Body of pancreas (tissue), 4 donors: ENCODE measurements around the gene DGCR8. TPM values are rescaled to one million over a fixed set of nuclear protein-coding genes. Genes with fewer than 3 reads are reported as not detected.
A peak's percentile ranks its signal among the peaks of the same experiment; 100 is the strongest.

Experiments used
- ATAC-seq: fragments of 150-250 bp; one replicate; pipeline ENCODE4 v1.9.1; 2016
- DNase-seq, 4 donors: peaks; one replicate each; pipeline ENCODE4 v3.0.0-alpha.2; 2019
- H3K27ac ChIP-seq, 4 donors: fragments of 200-600 bp; sonication (generic); 1 replicate in 3 of 4; 2 replicates in 1 of 4; pipeline versions ENCODE4 v1.5.1 to v1.6.1; 2016 to 2019; ENCODE audit warnings: mild to moderate bottlenecking in 1 of 4, mixed read lengths in 1 of 4, moderate library complexity in 1 of 4
- H3K27me3 ChIP-seq, 2 donors: fragments of 200-600 bp; sonication (generic); one replicate each; pipeline ENCODE4 v1.6.0; 2016; ENCODE audit warnings: mild to moderate bottlenecking in 1 of 2
- H3K36me3 ChIP-seq, 2 donors: fragments of 200-600 bp; sonication (generic); replicated peaks in 1 of 2; 2 replicates each; pipeline ENCODE4 v1.5.1; 2016; ENCODE audit warnings: low read depth in 2 of 2; ENCODE audit not compliant: insufficient read depth in 1 of 2
- H3K4me1 ChIP-seq: fragments of 200-600 bp; sonication (generic); one replicate; pipeline ENCODE4 v1.6.0; 2016
- H3K4me3 ChIP-seq, 2 donors: fragments of 200-600 bp; sonication (generic); 1 replicate in 1 of 2; 2 replicates in 1 of 2; pipeline ENCODE4 v1.5.1; 2016 to 2019
- H3K9me3 ChIP-seq, 3 donors: fragments of 200-600 bp; sonication (generic); 1 replicate in 2 of 3; 2 replicates in 1 of 3; pipeline ENCODE4 v1.5.1; 2016
- CTCF ChIP-seq, 7 experiments: fragments of 450-650 bp in 4 of 7; fragments of 200-600 bp in 3 of 7; sonication (generic) in 3 of 7; IDR thresholded peaks; one replicate each; pipeline ENCODE4 v1.5.1; 2016 to 2019; ENCODE audit warnings: antibody characterized with exemption in 7 of 7
- POLR2A ChIP-seq, 3 donors: fragments of 450-650 bp; IDR thresholded peaks; one replicate each; pipeline ENCODE4 v1.6.1; 2016; ENCODE audit warnings: antibody characterized with exemption in 3 of 3, mild to moderate bottlenecking in 2 of 3
- WGBS, 2 donors: methylation state at CpG; one replicate each; pipeline ENCODE4 v1.1.5; 2017; 5-methylcytosine and 5-hydroxymethylcytosine counted together
- intact Hi-C: fragments of 100-400 bp; cut with DNase I; formaldehyde crosslinking; loops from one replicate; pipeline ENCODE4 v1.15.1; 2023
- total RNA-seq, 2 donors: library from RNA; depleted of rRNA; stranded (reverse); fragments of >200 nt; gene quantifications; one replicate each; pipeline ENCODE4 v1.1.0, GENCODE V29; 2016

Gene DGCR8
- total RNA-seq, 2 donors from 2014 or later = 25.7 to 53.4 TPM

- Histone ChIP-seq H3K4me3 (no peak overlapping the region), H3K9me3 (no peaks in the 10 kb centered on the region), H3K27ac (no peak overlapping the region), H3K36me3 (no peaks in the 10 kb centered on the region), H3K27me3 (no peaks in the 10 kb centered on the region), H3K4me1 (peaks cover 7% of the 10 kb centered on the region)
- no peak for TF ChIP-seq POLR2A (IDR thresholded peaks at IDR 0.05)
- no peak for TF ChIP-seq CTCF (IDR thresholded peaks at IDR 0.05)
- DNase-seq (no peak), ATAC-seq (no peak)
- 45 to 80% methylated on average over 2 to 14 of the region's 14 CpGs for WGBS, 2 donors
- intact Hi-C loops = no loop called here
These were observed 74.7 kb downstream of the DGCR8 start for GRCh38 chr22:20154602-20155187.

GRCh38 chr22:20155330-20156041, 75.4 kb downstream of the DGCR8 start:
- TF ChIP-seq CTCF (IDR thresholded peaks at IDR 0.05) (no peak), POLR2A (IDR thresholded peaks at IDR 0.05) (no peak)

GRCh38 chr22:20156042-20156389, 76.0 kb downstream of the DGCR8 start:
- 48% methylated on average over 5 to 7 of the region's 7 CpGs for WGBS, 2 donors
- H3K36me3 ChIP-seq = no peaks in the 10 kb centered on the region
- intact Hi-C loops = no loop called here

More at GRCh38 chr22:20155330-20156041, 75.4 kb downstream of the DGCR8 start:
- no peaks in the 10 kb centered on the region for H3K36me3 ChIP-seq
- WGBS, 2 donors = 51 to 67% methylated on average over 13 to 30 of the region's 30 CpGs
- H3K4me1 ChIP-seq = peaks cover 7% of the 10 kb centered on the region
- no peak overlapping the region for H3K4me3 ChIP-seq
- no peaks in the 10 kb centered on the region for H3K27me3 ChIP-seq
- peak in 3 of 4 donors; percentile 38 to 50 (median 46) for DNase-seq
- H3K27ac ChIP-seq = no peak overlapping the region
- intact Hi-C loops = no loop called here
- ATAC-seq = peak; percentile 17
- H3K9me3 ChIP-seq = no peaks in the 10 kb centered on the region

GRCh38 chr22:20156611-20157429, 76.8 kb downstream of the DGCR8 start:
- peaks cover 7% of the 10 kb centered on the region for H3K4me1 ChIP-seq
- DNase-seq = peak; percentile 83 to 94 (median 91)
- H3K4me3 ChIP-seq = no peak overlapping the region
- no peak overlapping the region for H3K27ac ChIP-seq
- no peaks in the 10 kb centered on the region for H3K27me3 ChIP-seq
- TF ChIP-seq CTCF (IDR thresholded peaks at IDR 0.05) (peak; percentile 92 to 99 (median 98)), POLR2A (IDR thresholded peaks at IDR 0.05) (no peak)
- no peaks in the 10 kb centered on the region for H3K36me3 ChIP-seq
- H3K9me3 ChIP-seq = no peaks in the 10 kb centered on the region
- peak; percentile 88 for ATAC-seq
- 35 to 36% methylated on average over 10 to 17 of the region's 17 CpGs for WGBS, 2 donors
- intact Hi-C loops = no loop called here

More at GRCh38 chr22:20156042-20156389, 76.0 kb downstream of the DGCR8 start:
- H3K9me3 ChIP-seq = no peaks in the 10 kb centered on the region
- no peak for DNase-seq
- H3K27ac ChIP-seq = no peak overlapping the region
- H3K4me3 ChIP-seq = no peak overlapping the region
- ATAC-seq = no peak
- no peaks in the 10 kb centered on the region for H3K27me3 ChIP-seq
- no peak for TF ChIP-seq CTCF (IDR thresholded peaks at IDR 0.05)
- no peak for TF ChIP-seq POLR2A (IDR thresholded peaks at IDR 0.05)
- H3K4me1 ChIP-seq = peaks cover 7% of the 10 kb centered on the region
